Esophagus muscularis mucosa (tissue), 4 donors: Measurements from ENCODE around the gene AP1G1. TPM values are rescaled to one million over a fixed set of nuclear protein-coding genes. Genes with fewer than 3 reads are reported as not detected.
"Not testable (repeated sequence)": the region's sequence is repeated elsewhere in the genome, so short reads cannot be mapped to it uniquely, and the experiment has no call there.

Experiments used
- DNase-seq: peaks from one replicate; pipeline ENCODE4 v3.0.0-alpha.2; 2017; ENCODE audit errors: extremely low spot score
- H3K27ac ChIP-seq, 4 donors: fragments of 200-600 bp; sonication (generic); replicated peaks in 1 of 4; 1 replicate in 3 of 4; 2 replicates in 1 of 4; pipeline ENCODE4 v1.5.1; 2016 to 2019; ENCODE audit warnings: mild to moderate bottlenecking in 1 of 4
- H3K27me3 ChIP-seq, 4 donors: fragments of 200-600 bp; sonication (generic); one replicate each; pipeline versions ENCODE4 v1.5.1 to v1.6.0; 2016 to 2019
- H3K36me3 ChIP-seq, 4 donors: fragments of 200-600 bp; sonication (generic); one replicate each; pipeline ENCODE4 v1.5.1; 2016 to 2019
- H3K4me1 ChIP-seq, 4 donors: fragments of 200-600 bp; sonication (generic); one replicate each; pipeline ENCODE4 v1.5.1; 2016 to 2019
- H3K4me3 ChIP-seq, 4 donors: fragments of 200-600 bp; sonication (generic); 1 replicate in 2 of 4; 2 replicates in 2 of 4; pipeline ENCODE4 v1.5.1; 2016 to 2019; ENCODE audit warnings: mild to moderate bottlenecking in 4 of 4, moderate library complexity in 1 of 4
- H3K9me3 ChIP-seq, 4 donors: fragments of 200-600 bp; sonication (generic); 1 replicate in 3 of 4; 2 replicates in 1 of 4; pipeline ENCODE4 v1.5.1; 2016 to 2019
- CTCF ChIP-seq, 3 experiments: fragments of 200-600 bp in 2 of 3; fragments of 450-650 bp in 1 of 3; sonication (generic) in 2 of 3; IDR thresholded peaks; one replicate each; pipeline ENCODE4 v1.5.1; 2017 to 2019; ENCODE audit warnings: antibody characterized with exemption in 3 of 3, mild to moderate bottlenecking in 2 of 3, moderate library complexity in 1 of 3
- EP300 ChIP-seq: sonication (generic); formaldehyde crosslinking; IDR thresholded peaks from one replicate; pipeline ENCODE4 v1.6.1; 2017; ENCODE audit warnings: antibody characterized with exemption
- POLR2A ChIP-seq: fragments of 450-650 bp; IDR thresholded peaks from one replicate; pipeline ENCODE4 v1.6.1; 2017; ENCODE audit warnings: antibody characterized with exemption, moderate library complexity, mild to moderate bottlenecking, low read depth
- POLR2AphosphoS5 ChIP-seq, 2 donors: sonication (generic); formaldehyde crosslinking; IDR thresholded peaks; one replicate each; pipeline ENCODE4 v1.6.1; 2017; ENCODE audit warnings: antibody characterized with exemption in 2 of 2
- WGBS: methylation state at CpG from one replicate; pipeline ENCODE4 v1.1.5; 2018; 5-methylcytosine and 5-hydroxymethylcytosine counted together
- intact Hi-C: fragments of 100-400 bp; cut with DNase I; formaldehyde crosslinking; loops from one replicate; pipeline ENCODE4 v1.15.1; 2023
- total RNA-seq, 4 donors: library from RNA; depleted of rRNA; stranded (reverse); fragments of >200 nt; gene quantifications; one replicate each; pipeline versions ENCODE4 v1.1.0 to v1.2.1, GENCODE V29; 2016

AP1G1 gene
- total RNA-seq, 4 donors from 2014 or later, result 45.9 to 56.9 (median 51.5) TPM

DNA sequence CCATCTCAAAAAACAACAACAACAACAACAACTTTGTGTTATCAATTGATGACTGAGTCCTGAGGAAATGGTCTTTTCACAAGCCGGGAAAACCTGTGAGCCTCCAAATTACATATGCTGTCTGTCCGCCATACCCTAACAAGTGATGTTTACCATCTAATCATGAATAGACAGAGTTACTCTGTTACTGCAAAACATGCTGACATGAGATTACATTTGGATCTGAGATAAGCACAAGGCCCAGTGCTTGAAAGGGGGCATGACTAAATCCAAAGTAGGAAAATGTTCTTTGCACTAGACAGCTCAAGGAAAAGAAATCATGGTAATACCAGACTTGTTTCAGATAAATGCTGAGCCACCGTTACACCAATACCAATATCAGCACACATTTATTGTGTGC is 28.5 kb upstream of the AP1G1 start:
- DNase-seq, result no peak
- intact Hi-C loops, result no loop called here
- no peak overlapping the region for H3K27ac ChIP-seq
- H3K4me1 ChIP-seq, result no peaks in the 10 kb centered on the region
- no peak overlapping the region for H3K4me3 ChIP-seq
- 88% methylated on average over 3 of the region's 3 CpGs for WGBS
- no peaks in the 10 kb centered on the region for H3K27me3 ChIP-seq
- H3K36me3 ChIP-seq, result no peaks in the 10 kb centered on the region
- H3K9me3 ChIP-seq, result no peaks in the 10 kb centered on the region
- no peak for TF ChIP-seq EP300
- TF ChIP-seq POLR2A, result no peak
- TF ChIP-seq CTCF (IDR thresholded peaks at IDR 0.05), result no peak

GRCh38 chr16:71834291-71834690 is 25.7 kb upstream of the AP1G1 start:
- intact Hi-C loops, result no loop called here
- WGBS, result 92% methylated on average over 3 of the region's 3 CpGs
- no peaks in the 10 kb centered on the region for H3K9me3 ChIP-seq
- H3K27ac ChIP-seq, result no peak overlapping the region
- H3K36me3 ChIP-seq, result no peaks in the 10 kb centered on the region
- no peaks in the 10 kb centered on the region for H3K27me3 ChIP-seq
- H3K4me3 ChIP-seq, result no peak overlapping the region
- no peaks in the 10 kb centered on the region for H3K4me1 ChIP-seq
- TF ChIP-seq CTCF (IDR thresholded peaks at IDR 0.05) (no peak), POLR2AphosphoS5 (IDR thresholded peaks at IDR 0.05) (no peak), POLR2A (no peak), EP300 (no peak)
- DNase-seq, result no peak

DNA sequence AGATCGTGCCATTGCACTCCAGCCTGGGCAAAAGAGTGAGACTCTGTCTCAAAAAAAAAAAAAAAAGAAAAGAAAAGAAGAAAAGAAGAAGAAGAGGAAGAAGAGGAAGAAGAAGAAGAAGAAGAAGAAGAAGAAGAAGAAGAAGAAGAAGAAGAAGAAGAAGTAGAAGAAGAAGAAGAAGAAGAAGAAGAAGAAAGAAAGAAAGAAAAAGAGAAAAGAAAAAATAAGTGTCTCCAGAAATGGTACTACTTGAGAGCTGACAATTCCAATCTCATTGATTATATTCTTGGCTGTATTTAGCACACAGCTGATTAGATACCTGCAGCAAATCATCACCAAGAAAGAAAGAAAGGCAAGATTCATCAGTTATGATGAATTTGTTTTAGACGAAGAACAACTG is 23.5 kb upstream of the AP1G1 start:
- H3K36me3 ChIP-seq, H3K27me3 ChIP-seq, intact Hi-C loops, DNase-seq, H3K27ac ChIP-seq, H3K4me3 ChIP-seq, H3K9me3 ChIP-seq, H3K4me1 ChIP-seq: not testable (repeated sequence)
- 92% methylated on average over 2 of the region's 2 CpGs for WGBS

DNA sequence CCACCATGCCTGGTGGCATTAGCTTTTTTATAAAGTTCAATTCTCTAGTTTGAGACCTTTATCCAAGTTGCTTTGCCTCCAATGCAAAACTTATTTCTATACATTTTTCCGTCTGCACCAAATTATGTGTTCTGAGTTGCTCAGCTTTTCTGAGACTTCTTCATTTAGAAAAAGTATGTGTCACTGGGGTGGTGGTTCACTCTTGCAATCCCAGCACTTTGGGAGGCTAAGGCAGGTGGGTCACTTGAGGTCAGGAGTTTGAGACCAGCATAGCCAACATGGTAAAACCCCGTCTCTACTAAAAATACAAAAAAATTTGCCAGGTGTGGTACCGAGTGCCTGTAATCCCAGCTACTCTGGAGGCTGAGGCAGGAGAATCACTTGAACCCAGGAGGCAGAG is 23.1 kb upstream of the AP1G1 start:
- intact Hi-C loops, H3K9me3 ChIP-seq: not testable (repeated sequence)
- 87% methylated on average over 3 of the region's 3 CpGs for WGBS

GRCh38 chr16:71830359-71830758 is 21.7 kb upstream of the AP1G1 start:
- no peak for DNase-seq
- Histone ChIP-seq H3K9me3 (no peaks in the 10 kb centered on the region), H3K27me3 (no peaks in the 10 kb centered on the region), H3K27ac (no peak overlapping the region), H3K36me3 (peaks cover 0 to 5% (median 0%) of the 10 kb centered on the region in 4 donors), H3K4me1 (no peaks in the 10 kb centered on the region), H3K4me3 (no peak overlapping the region)
- intact Hi-C loops, result no loop called here
- TF ChIP-seq POLR2AphosphoS5 (IDR thresholded peaks at IDR 0.05) (no peak), CTCF (IDR thresholded peaks at IDR 0.05) (no peak), EP300 (no peak), POLR2A (no peak)
- WGBS, result 86% methylated on average over 2 of the region's 2 CpGs

More for the DNA sequence above, 23.1 kb upstream of the AP1G1 start:
- not testable (repeated sequence) for H3K27me3 ChIP-seq, H3K36me3 ChIP-seq, H3K27ac ChIP-seq, DNase-seq, H3K4me3 ChIP-seq, H3K4me1 ChIP-seq

- intact Hi-C loops, result no loop called here
- DNase-seq, result no peak
- H3K27ac ChIP-seq, result no peak overlapping the region
- no peak for TF ChIP-seq CTCF (IDR thresholded peaks at IDR 0.05)
- TF ChIP-seq EP300, result no peak
- H3K9me3 ChIP-seq, result no peaks in the 10 kb centered on the region
- WGBS, result 85% methylated on average over 5 of the region's 5 CpGs
- no peak overlapping the region for H3K4me3 ChIP-seq
- H3K27me3 ChIP-seq, result no peaks in the 10 kb centered on the region
- H3K36me3 ChIP-seq, result peaks cover 0 to 13% (median 4%) of the 10 kb centered on the region in 4 donors
- H3K4me1 ChIP-seq, result no peaks in the 10 kb centered on the region
Observed at GRCh38 chr16:71826533-71827017, 17.9 kb upstream of the AP1G1 start.

- DNase-seq, H3K9me3 ChIP-seq, H3K36me3 ChIP-seq, intact Hi-C loops, H3K27me3 ChIP-seq: not testable (repeated sequence)
- H3K27ac ChIP-seq, result peak overlapping the region; percentile 87 to 90 (median 88)
- peak overlapping the region in 3 of 4 donors; percentile 5 to 14 (median 7) for H3K4me3 ChIP-seq
- 67% methylated on average over 10 of the region's 10 CpGs for WGBS
- peaks cover 8 to 46% (median 34%) of the 10 kb centered on the region in 4 donors for H3K4me1 ChIP-seq
Observed at GRCh38 chr16:71817155-71817500, 8.5 kb upstream of the AP1G1 start.
